ENCODE results near the gene RREB1.

The RREB1 gene

DNA sequence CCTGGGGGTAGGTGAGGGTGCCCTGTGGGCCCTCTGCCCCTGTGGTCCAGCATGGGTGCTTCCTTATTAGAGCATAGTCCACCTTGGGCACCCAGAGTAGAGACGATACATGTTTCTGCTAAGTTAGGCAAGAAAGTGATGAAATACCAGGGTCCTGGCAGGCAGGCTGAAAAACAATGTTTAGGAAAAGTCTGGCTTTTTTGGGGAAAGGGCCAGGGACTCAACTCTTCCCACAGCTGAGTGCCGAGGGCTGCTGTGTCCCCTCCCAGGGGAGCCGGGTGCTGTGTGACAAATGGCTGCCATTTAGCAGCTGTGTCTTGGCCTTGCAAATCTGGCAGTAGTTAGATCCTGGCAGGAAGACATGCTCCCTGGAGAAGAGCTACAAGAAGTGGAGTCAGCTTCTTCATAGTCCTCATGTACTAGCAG, 61.5 kb downstream of the RREB1 start:
- Histone ChIP-seq H3K4me1 (no peaks in the 10 kb centered on the region; the same call in 1 of the 2 replicates), H3K4me3 (ENCODE audit: low read depth, low read length) (no peak overlapping the region), H3K36me3 (no peaks in the 10 kb centered on the region), H3K9me3 (no peaks in the 10 kb centered on the region), H3K27me3 (no peaks in the 10 kb centered on the region)
- peak; percentile 34 for DNase-seq
- TF ChIP-seq, protein P1, sequence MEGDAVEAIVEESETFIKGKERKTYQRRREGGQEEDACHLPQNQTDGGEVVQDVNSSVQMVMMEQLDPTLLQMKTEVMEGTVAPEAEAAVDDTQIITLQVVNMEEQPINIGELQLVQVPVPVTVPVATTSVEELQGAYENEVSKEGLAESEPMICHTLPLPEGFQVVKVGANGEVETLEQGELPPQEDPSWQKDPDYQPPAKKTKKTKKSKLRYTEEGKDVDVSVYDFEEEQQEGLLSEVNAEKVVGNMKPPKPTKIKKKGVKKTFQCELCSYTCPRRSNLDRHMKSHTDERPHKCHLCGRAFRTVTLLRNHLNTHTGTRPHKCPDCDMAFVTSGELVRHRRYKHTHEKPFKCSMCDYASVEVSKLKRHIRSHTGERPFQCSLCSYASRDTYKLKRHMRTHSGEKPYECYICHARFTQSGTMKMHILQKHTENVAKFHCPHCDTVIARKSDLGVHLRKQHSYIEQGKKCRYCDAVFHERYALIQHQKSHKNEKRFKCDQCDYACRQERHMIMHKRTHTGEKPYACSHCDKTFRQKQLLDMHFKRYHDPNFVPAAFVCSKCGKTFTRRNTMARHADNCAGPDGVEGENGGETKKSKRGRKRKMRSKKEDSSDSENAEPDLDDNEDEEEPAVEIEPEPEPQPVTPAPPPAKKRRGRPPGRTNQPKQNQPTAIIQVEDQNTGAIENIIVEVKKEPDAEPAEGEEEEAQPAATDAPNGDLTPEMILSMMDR (IDR thresholded peaks at IDR 0.05; ENCODE audit: low read depth, low read length) = no peak

DNA sequence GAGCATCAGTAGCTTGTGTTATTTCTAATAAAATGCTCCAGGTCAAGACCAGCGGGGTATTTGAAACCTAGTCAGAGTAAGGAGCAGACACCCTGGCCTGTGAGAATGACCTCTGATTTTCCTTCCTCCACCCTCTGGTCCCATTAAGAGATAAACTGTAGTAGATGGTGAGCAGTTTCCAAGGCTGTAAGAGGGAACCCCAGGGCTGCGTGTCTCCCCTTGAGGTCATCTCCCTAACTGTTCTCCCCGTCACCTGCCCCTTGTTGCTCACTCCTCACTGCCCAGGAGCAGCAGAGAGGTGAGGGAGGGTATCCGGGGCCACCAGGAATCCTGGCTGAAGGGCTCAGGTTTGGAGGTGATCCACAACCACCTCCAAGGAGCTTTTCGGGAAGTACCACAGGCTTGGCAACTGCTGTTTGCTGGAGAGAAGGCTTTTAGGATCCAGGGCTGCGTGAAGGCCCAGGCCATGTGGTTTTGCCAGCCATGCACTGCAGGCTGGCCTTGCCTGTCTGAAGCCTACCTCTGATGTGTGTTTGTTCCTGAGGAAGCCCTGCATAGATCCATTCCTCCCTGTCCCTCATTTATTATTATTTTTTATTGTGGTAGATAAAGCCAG, 62.5 kb downstream of the RREB1 start:
- TF ChIP-seq, protein P1 (IDR thresholded peaks at IDR 0.05; ENCODE audit: low read depth, low read length) = no peak
- DNase-seq = no peak
- Histone ChIP-seq H3K4me3 (ENCODE audit: low read depth, low read length) (no peak overlapping the region), H3K27me3 (no peaks in the 10 kb centered on the region), H3K9me3 (no peaks in the 10 kb centered on the region), H3K36me3 (no peaks in the 10 kb centered on the region), H3K4me1 (no peaks in the 10 kb centered on the region; the same call in 1 of the 2 replicates)

GRCh38 chr6:7171119-7171518, 63.4 kb downstream of the RREB1 start:
- TF ChIP-seq, protein P1 (IDR thresholded peaks at IDR 0.05; ENCODE audit: low read depth, low read length) = no peak
- Histone ChIP-seq H3K27me3 (no peaks in the 10 kb centered on the region), H3K4me3 (ENCODE audit: low read depth, low read length) (no peak overlapping the region), H3K36me3 (no peaks in the 10 kb centered on the region), H3K4me1 (no peaks in the 10 kb centered on the region; the same call in 1 of the 2 replicates), H3K9me3 (no peaks in the 10 kb centered on the region)
- DNase-seq = no peak

- H3K9me3 ChIP-seq = no peaks in the 10 kb centered on the region
- DNase-seq = no peak
- H3K36me3 ChIP-seq = no peaks in the 10 kb centered on the region
- TF ChIP-seq, protein P1 (IDR thresholded peaks at IDR 0.05; ENCODE audit: low read depth, low read length) = no peak
- no peaks in the 10 kb centered on the region; the same call in none of the 2 replicates for H3K4me1 ChIP-seq
- no peaks in the 10 kb centered on the region for H3K27me3 ChIP-seq
- H3K4me3 ChIP-seq (ENCODE audit: low read depth, low read length) = no peak overlapping the region
Measured at GRCh38 chr6:7171733-7172132, 64.0 kb downstream of the RREB1 start.

GRCh38 chr6:7172649-7173048, 64.9 kb downstream of the RREB1 start:
- no peaks in the 10 kb centered on the region for H3K27me3 ChIP-seq
- H3K9me3 ChIP-seq = no peaks in the 10 kb centered on the region
- TF ChIP-seq, protein P1 (IDR thresholded peaks at IDR 0.05; ENCODE audit: low read depth, low read length) = no peak
- no peaks in the 10 kb centered on the region; the same call in none of the 2 replicates for H3K4me1 ChIP-seq
- DNase-seq = no peak
- no peak overlapping the region for H3K4me3 ChIP-seq (ENCODE audit: low read depth, low read length)
- H3K36me3 ChIP-seq = no peaks in the 10 kb centered on the region

- DNase-seq = peak; percentile 40
- H3K4me1 ChIP-seq = no peaks in the 10 kb centered on the region; the same call in none of the 2 replicates
- TF ChIP-seq, protein P1 (IDR thresholded peaks at IDR 0.05; ENCODE audit: low read depth, low read length) = no peak
Measured at GRCh38 chr6:7173843-7174503, 66.2 kb downstream of the RREB1 start.

More at GRCh38 chr6:7173843-7174503, 66.2 kb downstream of the RREB1 start:
- Histone ChIP-seq H3K9me3 (no peaks in the 10 kb centered on the region), H3K36me3 (no peaks in the 10 kb centered on the region), H3K4me3 (ENCODE audit: low read depth, low read length) (no peak overlapping the region), H3K27me3 (no peaks in the 10 kb centered on the region)
